Activated B cell treated with CpG ODN at 0.5 μM for 24 hours (primary cell): ENCODE data around the gene RALA. TPM values are rescaled to one million over a fixed set of nuclear protein-coding genes. Genes with fewer than 3 reads are reported as not detected.

Experiments used
- ATAC-seq: fragments of 200-7000 bp; cut with Tn5 transposase; one replicate; pipeline ENCODE4 v1.10.0; 2021; ENCODE audit warnings: low read depth, mild to moderate bottlenecking, moderate library complexity
- CTCF ChIA-PET: fragments of 350-600 bp; sonication (Branson Sonifier 250); formaldehyde crosslinking; loops from one replicate; lab custom pipeline; 2021; ENCODE audit warnings: antibody characterized with exemption; lab: Charles Lee
- POLR2A ChIA-PET: fragments of 350-600 bp; sonication (Branson Sonifier 250); formaldehyde crosslinking; loops from one replicate; lab custom pipeline; 2021; ENCODE audit warnings: antibody characterized with exemption; lab: Charles Lee
- DNase-seq: peaks from one replicate; pipeline ENCODE4 v3.0.0; 2022
- H3K27ac Mint-ChIP-seq: one replicate; pipeline ENCODE4 v1.8.0; 2020; ENCODE audit warnings: mixed read lengths
- H3K27me3 Mint-ChIP-seq: one replicate; pipeline ENCODE4 v1.8.0; 2021; ENCODE audit warnings: mixed read lengths
- H3K36me3 Mint-ChIP-seq: one replicate; pipeline ENCODE4 v1.8.0; 2021; ENCODE audit warnings: low read depth, mixed read lengths
- H3K4me1 Mint-ChIP-seq: one replicate; pipeline ENCODE4 v1.8.0; 2021; ENCODE audit warnings: mixed read lengths
- H3K4me3 Mint-ChIP-seq: one replicate; pipeline ENCODE4 v1.8.0; 2020; ENCODE audit warnings: mild to moderate bottlenecking, mixed read lengths
- H3K9me3 Mint-ChIP-seq: one replicate; pipeline ENCODE4 v1.8.0; 2020; ENCODE audit warnings: mixed read lengths
- CTCF ChIP-seq: fragments of 200-600 bp; IDR thresholded peaks from one replicate; pipeline ENCODE4 v1.8.0; 2022; ENCODE audit warnings: antibody characterized with exemption, mild to moderate bottlenecking
- intact Hi-C: fragments of 100-400 bp; cut with micrococcal nuclease; formaldehyde crosslinking; loops from one replicate; pipeline ENCODE4 v1.15.1; 2024
- total RNA-seq: library from RNA; stranded (reverse); gene quantifications from 2 replicates; pipeline ENCODE4 v1.2.3, GENCODE V29; 2022

RALA gene
- total RNA-seq, 1 donor from 2014 or later: 37.3 TPM

GRCh38 chr7:39617005-39617404, 6.4 kb upstream of the RALA start:
- no peak for ATAC-seq
- no peak for TF ChIP-seq CTCF
- CTCF ChIA-PET: interaction anchor here (1.9 kb wide), 1 partner anchor 37 kb away, joined by 5 read pairs; no protein-coding TSS in a partner anchor
- POLR2A ChIA-PET: no interaction called here
- no peak overlapping the region for H3K4me3 Mint-ChIP-seq
- intact Hi-C loops: no loop called here
- no peaks in the 10 kb centered on the region for H3K9me3 Mint-ChIP-seq
- H3K27me3 Mint-ChIP-seq: peaks cover 10% of the 10 kb centered on the region
- H3K36me3 Mint-ChIP-seq: no peaks in the 10 kb centered on the region
- DNase-seq: no peak
- H3K4me1 Mint-ChIP-seq: peaks cover 16% of the 10 kb centered on the region
- no peak overlapping the region for H3K27ac Mint-ChIP-seq

GRCh38 chr7:39618868-39619267, 4.5 kb upstream of the RALA start:
- Mint-ChIP-seq H3K27ac (no peak overlapping the region), H3K4me3 (no peak overlapping the region), H3K4me1 (peaks cover 25% of the 10 kb centered on the region), H3K27me3 (peaks cover 7% of the 10 kb centered on the region), H3K36me3 (peaks cover 1% of the 10 kb centered on the region), H3K9me3 (no peaks in the 10 kb centered on the region)
- no peak for DNase-seq
- CTCF ChIA-PET: no interaction called here
- no peak for ATAC-seq
- intact Hi-C loops: no loop called here
- no peak for TF ChIP-seq CTCF
- POLR2A ChIA-PET: no interaction called here

GRCh38 chr7:39620486-39620885, 2.9 kb upstream of the RALA start:
- no peak for ATAC-seq
- DNase-seq: no peak
- Mint-ChIP-seq H3K4me3 (peak overlapping the region; percentile 52), H3K27ac (no peak overlapping the region), H3K36me3 (peaks cover 7% of the 10 kb centered on the region), H3K27me3 (peaks cover 2% of the 10 kb centered on the region), H3K9me3 (no peaks in the 10 kb centered on the region), H3K4me1 (peaks cover 39% of the 10 kb centered on the region)
- POLR2A ChIA-PET: interaction anchor here (1.4 to 5.5 kb wide), 4 partner anchors 11 to 330 kb away, joined by 3 to 80 read pairs (median 13); partner anchors contain the start of gene CDK13
- intact Hi-C loops: loop anchor here (1.0 to 10.0 kb wide), 4 partner anchors 11 to 1833 kb away; partner anchors contain the start of genes STARD3NL and VPS41
- no peak for TF ChIP-seq CTCF
- CTCF ChIA-PET: interaction anchor here (1.2 to 1.6 kb wide), 2 partner anchors 11 to 40 kb away, joined by 3 to 14 read pairs; no protein-coding TSS in a partner anchor

GRCh38 chr7:39621261-39621660, 2.1 kb upstream of the RALA start:
- intact Hi-C loops: loop anchor here (1.0 to 10.0 kb wide), 4 partner anchors 9 to 1834 kb away; partner anchors contain the start of genes STARD3NL and VPS41
- Mint-ChIP-seq H3K27ac (no peak overlapping the region), H3K27me3 (no peaks in the 10 kb centered on the region), H3K36me3 (peaks cover 7% of the 10 kb centered on the region), H3K9me3 (no peaks in the 10 kb centered on the region), H3K4me1 (peaks cover 45% of the 10 kb centered on the region), H3K4me3 (no peak overlapping the region)
- ChIA-PET POLR2A (interaction anchor here (0.5 to 5.5 kb wide), 7 partner anchors 11 to 329 kb away, joined by 3 to 80 read pairs (median 7); partner anchors contain the start of genes CDK13 and YAE1), CTCF (interaction anchor here (1.2 to 1.6 kb wide), 3 partner anchors 11 to 114 kb away, joined by 3 to 14 read pairs (median 6); no protein-coding TSS in a partner anchor)
- no peak for DNase-seq
- TF ChIP-seq CTCF: no peak
- no peak for ATAC-seq

- intact Hi-C loops: loop anchor here (1.0 to 10.0 kb wide), 5 partner anchors 10 to 1835 kb away; partner anchors contain the start of genes STARD3NL and VPS41
- no peak for TF ChIP-seq CTCF
- peak overlapping the region; percentile 89 for H3K4me3 Mint-ChIP-seq
- DNase-seq (no peak), ATAC-seq (peak; percentile 18)
- no peaks in the 10 kb centered on the region for H3K9me3 Mint-ChIP-seq
- H3K27me3 Mint-ChIP-seq: no peaks in the 10 kb centered on the region
- POLR2A ChIA-PET: interaction anchor here (0.5 to 5.5 kb wide), 13 partner anchors 8 to 328 kb away, joined by 3 to 80 read pairs (median 4); partner anchors contain the start of genes CDK13 and YAE1
- peak overlapping the region; percentile 89 for H3K27ac Mint-ChIP-seq
- H3K4me1 Mint-ChIP-seq: peaks cover 50% of the 10 kb centered on the region
- CTCF ChIA-PET: interaction anchor here (0.8 to 1.6 kb wide), 4 partner anchors 41 to 513 kb away, joined by 3 to 14 read pairs (median 6); partner anchors contain the start of genes MPLKIP and SUGCT
- H3K36me3 Mint-ChIP-seq: peaks cover 13% of the 10 kb centered on the region
These were observed 1.5 kb upstream of the RALA start for GRCh38 chr7:39621784-39622411.
